Ecto neural progenitor cell (in vitro differentiated cells): ENCODE results near the gene IER5L.

Source experiments
- DNase-seq: peaks from one replicate; pipeline ENCODE4 v3.0.0-alpha.2; 2018; ENCODE audit warnings: low spot score

Gene IER5L

DNA sequence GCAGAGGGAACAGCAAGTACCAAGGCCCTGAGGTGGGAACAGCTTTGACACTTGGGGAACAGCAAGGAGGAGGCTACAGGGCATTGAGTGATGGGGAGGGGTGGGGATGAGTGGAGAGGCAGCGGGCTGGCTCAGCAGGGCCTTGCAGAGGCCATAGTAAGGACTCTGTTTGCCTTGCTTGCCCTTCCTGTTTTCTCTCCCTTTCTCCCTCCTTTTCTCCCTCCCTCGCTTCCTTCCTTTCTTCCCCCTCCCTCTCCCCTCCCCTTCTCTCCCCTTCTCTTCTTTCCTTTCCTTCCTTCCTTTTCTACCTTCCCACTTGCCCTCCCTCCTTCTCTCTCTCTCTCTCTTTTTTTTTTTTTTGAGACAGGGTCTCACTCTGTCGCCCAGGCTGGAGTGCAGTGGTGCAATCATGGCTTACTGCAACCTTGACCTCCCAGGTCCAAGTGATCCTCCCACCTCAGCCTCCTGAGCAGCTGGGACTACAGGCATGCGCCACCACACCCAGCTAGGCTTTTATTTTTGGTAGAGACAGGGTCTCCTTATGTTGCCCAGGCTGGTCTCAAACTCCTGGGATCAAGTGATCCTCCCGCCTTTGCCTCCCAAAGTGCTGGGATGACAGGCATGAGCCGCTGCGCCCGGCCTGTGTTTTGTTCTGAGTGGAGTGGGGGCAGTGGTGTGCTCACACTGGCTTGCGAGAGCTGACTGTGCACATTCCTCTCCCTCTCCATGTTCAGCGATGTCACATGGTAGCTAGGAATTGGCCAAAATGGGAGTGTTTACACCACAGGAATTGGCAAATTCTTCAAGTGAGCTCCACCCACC lies 17.1 kb downstream of the IER5L start:
- no peak for DNase-seq

DNA sequence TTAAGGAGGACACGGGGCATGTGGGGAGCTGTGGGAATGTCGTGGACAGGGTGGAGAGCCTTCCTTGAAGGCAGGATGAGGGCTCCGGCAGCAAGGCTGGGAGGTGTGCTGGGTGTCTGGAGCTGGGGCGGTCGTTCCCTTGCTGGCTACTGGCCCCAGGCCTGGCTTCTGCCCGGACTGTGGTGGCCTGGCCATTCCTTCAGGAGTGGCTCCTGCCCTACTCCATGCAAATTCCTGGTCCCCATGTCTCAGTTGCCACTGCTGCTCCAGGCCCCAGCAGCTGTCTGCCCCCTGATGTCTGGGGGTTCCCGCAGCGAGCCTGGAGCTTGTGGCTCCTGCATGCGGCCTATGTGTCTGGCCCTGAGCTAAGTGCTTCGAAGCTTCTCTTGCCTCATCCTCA lies 21.9 kb downstream of the IER5L start:
- DNase-seq, result no peak

DNA sequence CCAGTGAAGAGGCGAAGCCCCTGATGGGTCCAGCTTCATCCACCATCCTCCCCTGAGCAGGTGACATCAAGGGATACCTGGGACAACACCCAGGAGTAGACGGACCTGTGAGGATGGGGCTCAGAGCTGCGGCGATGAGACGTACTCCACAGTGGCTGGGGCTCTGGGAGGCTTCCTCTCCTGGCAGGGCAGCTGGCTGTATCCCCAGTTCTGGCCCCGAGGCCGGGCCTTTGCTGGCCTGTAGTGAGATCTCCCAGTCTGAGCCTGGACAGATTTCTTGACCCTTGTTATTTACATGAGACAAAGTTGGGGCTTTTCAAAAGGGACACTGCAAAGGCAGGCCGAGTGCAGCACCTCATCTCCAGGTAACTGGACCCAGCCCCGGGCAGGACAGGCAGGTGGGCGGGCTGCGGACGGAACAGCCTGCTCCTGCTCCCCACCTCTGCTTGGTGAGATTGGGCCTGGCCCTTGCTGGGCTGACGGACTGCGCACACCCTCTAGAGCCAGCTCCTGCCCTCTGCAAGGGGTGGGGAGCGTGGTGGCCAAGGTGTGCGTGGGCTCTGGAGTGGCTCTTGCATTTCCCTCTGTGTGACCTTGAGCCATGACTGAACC lies 23.1 kb downstream of the IER5L start:
- DNase-seq, result no peak

DNA sequence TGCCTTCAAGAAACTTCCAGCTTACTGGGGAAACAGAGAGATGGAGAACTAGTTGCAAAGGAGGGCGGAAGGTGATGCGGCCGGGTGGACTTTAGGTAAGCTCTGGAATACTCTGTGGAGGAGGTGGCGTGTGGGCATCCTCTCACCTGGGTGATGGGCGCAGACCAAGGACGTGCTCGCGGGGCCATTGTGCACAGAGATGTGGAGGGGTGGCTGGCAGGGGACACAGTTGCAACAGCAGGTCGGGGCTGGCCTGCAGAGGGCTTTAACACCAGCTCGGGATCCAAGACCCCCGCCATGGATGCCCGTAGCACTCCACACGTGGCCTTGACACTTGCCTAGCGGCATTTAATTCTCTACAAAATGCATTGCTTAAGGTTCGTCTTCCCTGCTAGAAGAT lies 26.6 kb downstream of the IER5L start:
- DNase-seq, result no peak

DNA sequence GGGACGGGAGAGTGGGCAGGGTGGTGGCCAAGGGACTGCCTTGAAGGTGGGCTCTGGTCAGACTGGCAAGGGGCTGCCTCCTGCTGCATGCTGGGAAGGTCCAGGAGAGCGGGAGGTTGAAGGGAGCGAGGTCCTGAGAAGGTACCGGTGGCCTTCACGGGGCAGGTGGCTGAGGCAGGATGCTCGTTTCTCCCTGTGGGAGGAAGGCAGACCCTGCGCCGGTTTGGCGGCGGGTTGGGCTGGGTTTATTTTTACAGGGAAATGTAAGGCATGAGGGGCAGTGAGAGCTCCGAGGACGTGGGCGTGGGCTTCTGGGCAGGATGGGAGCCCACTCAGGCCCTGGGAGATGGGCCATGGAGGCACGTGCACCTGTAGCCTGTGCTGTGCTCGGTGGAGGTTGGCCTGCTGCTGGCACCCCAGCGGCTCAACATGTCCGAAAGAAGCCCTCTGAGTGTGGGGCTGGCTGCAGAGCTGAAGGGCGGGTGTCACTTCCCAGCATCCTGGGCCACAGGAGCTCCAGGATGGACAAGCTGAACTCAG lies 27.3 kb downstream of the IER5L start:
- no peak for DNase-seq

DNA sequence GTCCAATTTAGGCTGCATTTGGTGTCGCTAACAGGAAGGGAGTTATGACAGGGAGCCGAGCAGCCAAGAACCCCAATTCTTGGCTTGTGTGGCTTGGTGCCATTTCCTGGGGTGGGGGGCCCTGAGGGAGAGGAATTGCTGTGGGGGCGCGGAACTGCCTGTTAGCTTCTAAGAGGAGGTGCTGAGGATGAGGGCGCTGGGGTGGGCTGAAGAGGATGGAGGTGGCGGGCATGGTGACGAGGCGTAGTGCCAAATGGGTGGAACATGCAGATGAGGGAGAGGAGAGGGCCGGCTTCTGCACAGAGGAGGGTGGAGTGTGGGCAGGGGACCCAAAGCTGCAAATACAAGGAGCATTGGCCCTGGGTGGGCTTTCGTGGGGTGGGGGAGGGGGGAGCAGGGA lies 27.9 kb downstream of the IER5L start:
- DNase-seq, result no peak

DNA sequence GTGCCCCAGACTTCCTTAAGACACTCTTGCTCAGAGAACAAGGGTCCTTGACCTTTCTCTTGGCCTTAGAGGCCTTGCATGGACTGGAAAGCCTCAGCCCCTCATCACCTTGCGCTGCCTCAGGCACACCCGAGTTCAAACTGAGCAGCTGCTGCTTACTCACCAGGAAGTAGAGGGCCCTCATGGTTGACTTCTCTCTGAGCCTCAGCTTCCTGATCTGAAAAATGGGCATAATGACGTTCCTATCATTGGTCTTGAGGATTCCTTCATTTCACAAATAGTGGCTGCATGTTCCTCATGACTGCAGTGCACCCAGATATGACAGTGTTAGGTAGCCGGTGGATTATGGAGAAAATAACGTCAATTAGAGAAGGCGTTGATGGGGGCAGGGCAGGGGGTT lies 28.6 kb downstream of the IER5L start:
- no peak for DNase-seq

DNA sequence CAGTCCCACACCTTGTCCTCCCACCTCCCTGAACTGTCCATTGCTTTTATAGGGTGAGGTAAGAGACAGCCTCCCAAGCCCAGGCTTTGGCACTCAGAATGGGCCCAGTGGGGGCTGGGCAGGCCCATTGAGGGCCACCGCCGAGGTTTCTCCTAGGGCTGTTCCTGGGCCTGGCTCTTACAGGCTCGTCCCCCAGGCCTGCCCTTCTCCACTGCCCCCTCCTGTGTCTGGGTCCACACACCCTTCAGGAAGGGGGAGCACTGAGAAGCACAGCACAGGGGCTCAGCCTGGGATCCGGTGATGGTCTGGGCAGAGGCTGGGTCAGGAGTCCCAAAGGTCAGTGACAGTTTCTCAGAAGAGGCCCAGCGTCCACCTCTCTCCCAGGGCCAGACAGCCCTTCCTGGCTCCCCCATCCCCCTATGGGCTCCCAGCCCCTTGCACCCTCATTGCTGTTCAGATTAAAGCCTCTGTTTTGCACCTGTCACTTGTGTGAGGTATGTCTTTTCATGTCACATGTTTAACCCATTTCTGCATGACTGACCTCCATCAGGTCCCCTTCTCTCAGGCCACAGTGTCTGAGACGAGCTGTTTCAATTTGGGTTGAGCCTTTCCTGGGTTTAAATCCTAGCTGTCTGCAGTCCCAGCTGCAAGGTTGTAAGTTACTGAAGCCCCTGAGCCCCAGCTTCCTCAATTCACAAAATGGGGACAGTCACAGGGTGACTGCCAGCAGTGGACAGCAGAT lies 29.4 kb downstream of the IER5L start:
- no peak for DNase-seq

DNA sequence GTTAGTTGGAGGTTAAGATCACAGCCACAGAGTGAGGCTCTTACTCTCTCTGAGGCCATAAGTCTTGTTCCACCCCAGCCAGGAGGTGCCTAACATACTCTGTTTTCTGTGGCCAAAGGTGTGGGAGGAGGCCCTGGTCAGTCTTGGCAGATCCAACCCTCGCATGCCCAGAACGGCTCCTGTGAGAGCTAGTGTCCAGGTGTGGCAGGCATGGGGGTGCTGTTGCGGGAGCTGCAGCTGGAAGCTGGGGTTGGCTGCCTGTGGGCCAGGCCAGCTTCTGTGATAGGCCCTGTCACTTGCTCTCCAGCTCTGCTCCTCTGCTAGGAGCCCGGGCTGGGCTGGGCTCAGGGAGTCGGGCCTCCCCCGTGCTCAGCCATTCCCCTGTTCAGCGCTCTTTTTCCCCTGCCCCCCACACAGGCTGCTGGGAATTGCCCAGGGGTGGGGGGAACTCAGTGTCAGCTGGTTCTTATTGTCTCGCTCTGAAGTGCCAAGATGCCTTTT lies 31.6 kb downstream of the IER5L start:
- DNase-seq, result no peak

DNA sequence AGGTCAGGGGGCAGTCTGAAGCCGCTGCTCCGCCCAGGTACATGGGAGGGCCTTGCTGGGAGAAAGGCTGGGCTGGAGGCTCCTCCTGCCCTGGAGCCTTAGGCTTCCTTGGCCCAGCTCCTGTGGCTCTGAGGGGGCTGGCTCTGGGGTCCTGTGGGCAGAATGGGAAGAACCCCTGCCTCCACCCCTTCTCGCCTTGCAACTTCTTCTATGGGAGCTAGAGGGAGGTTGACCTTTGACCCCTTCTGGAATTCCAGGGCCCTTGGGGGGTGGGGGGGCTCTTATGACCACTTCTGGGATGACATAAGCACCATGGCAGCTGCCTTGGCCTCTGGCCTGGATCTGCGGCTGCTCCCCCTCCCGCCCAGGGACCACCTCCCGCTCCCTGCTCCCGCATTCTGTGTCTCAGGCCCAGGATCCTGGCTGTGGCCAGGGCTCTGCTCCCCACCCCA lies 32.2 kb downstream of the IER5L start:
- peak; percentile 79 for DNase-seq

DNA sequence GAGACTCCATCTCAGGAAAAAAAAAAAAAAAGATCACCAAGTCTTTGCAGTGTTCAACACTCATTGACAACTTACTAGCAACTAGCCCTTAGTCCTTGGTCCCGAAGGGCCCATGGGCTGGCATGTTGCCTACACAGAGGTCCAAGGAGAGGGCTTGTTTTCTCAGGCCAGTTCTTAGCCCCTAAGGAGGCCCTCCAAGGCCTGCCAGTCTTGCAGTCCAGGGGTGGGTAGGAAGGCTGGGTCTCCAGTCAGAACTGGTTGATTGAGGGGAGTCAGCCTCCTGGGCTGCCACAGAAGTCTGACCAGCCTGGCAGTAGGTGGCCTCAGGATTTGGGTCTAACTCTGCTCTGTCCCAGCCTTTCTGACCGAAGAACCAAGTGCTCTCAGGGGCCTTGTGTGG lies 32.7 kb downstream of the IER5L start:
- no peak for DNase-seq

DNA sequence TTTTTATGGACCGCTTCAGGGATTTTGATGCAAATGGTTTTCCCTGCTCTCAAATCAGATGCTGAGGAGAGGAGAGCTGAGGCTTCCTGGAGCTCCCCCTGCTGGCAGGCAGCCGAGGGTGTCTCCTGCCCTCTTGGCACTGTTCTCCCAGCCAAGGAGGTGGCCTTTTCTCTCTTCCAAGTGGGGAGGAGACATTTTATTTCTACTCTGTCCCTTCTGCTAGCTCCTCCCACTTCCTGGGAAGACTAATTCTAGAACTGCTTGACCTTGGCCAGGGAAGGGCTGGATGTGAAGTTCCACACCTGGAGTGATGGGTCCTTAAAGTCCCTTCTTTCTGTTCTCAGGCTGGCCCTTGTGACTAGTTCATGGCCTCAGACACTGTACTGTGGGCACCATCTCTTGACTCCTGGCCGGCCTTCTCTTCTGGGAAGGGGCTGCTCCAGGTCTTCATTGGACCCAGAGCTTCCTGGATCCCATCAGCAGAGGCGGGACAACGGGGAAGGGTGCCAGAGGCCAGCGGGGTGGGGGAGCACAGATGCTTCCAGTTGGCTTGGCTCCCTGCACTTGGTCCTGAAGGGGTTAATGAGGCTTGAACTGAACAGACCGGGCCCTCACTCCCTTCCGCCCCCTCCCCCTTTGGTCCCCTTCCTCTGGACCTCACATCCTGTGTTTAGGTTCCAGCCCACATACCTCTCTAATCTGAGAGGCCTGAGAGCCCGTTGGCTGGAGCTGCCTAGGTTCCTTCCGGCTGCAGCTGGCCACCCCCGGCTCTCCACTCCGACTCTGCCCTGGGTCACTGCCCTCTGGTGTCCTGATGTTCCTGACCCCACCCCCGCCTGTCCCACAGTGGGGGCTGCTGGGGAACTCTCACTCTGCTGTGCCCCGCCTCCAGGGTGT lies 34.8 kb downstream of the IER5L start:
- peak; percentile 84 for DNase-seq

DNA sequence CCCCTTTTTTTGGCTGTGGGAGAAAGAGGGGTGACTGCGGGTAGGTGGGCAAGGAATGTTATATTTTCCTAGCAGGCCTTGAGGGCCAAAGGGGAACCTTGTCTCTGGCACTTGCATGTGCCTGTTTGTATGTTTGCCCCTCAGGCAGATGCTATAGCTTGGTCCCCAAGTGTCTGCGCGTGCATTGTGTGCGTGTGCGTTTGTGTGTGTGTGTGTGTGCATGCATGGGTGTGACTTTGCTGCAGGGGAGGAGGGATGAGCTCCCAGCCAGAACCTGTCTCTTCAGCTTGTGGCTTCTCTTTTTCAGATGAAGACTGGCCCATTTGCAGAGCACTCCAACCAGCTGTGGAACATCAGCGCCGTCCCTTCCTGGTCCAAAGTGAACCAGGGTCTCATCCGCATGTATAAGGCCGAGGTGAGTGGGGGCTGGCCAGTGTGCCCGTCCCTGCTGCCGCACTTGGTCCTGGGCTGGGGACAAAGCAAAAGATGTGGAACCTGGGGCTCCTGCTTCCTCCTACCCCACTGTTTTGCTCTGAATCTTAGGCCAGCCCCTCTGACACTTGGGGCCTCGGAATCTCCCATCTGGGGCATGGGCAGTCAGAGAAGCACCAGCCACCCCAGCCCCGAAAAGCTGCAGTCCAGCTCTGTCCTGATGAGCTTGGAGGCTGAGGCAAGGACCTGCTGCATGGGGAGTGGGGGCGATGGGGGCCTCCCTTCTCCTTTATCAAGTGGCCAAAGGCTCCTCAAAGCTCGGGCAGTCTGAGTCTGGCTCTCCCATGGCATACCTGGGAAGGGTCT lies 35.7 kb downstream of the IER5L start:
- no peak for DNase-seq

DNA sequence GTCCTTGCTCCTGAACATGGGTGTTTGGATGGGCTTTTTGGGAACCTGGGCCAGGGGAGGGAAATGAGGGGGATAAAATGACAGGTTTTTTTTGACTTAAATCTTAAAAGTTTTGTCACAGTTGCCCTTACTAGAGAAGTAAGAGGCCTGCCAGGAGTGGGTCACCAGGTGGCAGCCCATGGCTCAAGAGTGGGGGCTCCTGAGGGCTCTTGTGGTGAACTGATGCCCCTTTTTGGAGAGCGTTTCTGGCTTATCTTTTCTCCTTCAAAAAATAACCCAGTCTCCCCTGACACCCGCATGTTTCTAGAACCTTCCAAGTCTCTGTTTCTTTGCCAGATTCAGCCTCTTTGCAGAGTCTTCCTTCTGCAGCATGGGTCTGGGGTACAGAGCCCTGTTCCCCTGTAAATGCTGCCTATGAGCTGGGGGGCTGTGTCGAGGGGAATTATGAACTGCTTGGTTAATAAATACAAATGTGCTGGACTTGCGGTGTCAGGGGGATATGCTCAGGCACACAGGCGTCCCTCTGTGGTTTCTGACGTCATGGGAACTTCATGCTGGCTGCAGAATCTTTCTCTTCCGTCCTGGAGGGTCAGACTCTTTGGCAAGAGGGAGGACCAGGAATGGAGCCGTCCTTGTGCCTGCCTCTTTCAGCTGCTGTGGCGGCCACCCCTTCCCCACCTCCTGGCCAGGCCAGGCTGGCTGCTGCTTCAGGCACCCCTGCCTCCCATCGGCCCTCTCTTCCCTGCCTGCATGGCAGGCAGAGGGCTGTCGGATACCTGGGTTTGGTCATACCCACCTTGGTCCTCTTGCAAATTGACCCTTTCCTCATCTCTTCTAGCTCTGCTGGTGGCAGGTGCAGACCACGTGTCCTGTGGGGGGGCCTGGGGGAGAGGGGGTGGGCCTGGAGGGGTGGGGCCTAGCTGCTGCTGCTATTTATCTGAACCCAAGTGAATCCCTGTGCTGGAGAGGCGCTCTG lies 36.7 kb downstream of the IER5L start:
- DNase-seq, result no peak

DNA sequence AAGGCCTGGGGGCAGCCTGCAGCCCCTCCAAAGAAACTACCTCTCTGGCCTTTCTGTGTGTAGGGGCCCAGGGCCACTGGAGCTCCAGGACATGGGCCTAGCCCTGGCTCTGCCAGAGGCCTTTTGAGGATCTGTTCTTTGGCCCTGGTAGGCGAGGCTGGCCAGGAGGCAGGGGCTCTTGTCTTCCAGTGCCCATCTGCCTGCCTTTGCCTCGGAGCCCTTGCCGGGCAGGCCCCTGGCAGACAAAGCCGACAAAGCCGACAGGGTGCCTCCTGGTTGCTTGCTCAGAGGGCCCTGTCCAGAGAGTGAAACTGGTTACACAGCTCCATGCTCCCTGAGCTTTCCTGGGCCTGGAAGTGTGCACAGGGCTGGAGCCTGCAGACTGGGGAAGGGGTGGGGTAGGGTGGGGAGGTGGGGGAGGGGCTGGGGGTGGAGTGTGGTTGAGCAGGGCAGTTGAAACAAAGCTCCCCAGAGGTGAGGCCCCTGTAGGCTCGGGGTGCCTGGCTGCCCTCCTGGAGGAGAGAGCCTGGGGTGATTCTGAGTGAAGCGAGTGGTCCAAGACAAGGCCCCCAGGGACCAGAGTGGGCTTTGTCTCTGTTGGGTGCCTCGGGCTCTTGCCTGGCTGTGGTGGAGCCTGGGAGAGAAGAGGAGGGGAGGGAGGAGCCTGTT lies 37.5 kb downstream of the IER5L start:
- DNase-seq, result peak; percentile 75

DNA sequence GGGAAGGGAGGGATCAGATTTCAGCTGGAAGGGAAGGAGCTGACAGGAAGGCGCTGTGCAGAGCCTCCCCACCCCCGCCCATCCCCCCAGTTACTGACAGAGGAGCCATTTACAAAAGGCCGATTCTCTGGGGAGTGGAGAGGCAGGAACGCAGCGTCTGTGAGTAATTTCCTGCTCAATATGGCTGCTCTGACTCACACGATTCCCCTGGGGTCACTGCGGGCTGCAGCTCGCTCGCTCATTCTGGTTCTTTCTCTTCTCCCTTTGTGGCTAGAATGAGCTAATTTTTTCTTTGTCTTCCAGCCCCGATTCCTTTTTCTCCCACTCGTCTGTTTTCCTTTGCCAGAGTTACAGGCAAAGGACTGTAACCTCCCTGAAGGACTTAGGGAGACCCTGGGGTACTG lies 38.1 kb downstream of the IER5L start:
- DNase-seq, result peak; percentile 86

DNA sequence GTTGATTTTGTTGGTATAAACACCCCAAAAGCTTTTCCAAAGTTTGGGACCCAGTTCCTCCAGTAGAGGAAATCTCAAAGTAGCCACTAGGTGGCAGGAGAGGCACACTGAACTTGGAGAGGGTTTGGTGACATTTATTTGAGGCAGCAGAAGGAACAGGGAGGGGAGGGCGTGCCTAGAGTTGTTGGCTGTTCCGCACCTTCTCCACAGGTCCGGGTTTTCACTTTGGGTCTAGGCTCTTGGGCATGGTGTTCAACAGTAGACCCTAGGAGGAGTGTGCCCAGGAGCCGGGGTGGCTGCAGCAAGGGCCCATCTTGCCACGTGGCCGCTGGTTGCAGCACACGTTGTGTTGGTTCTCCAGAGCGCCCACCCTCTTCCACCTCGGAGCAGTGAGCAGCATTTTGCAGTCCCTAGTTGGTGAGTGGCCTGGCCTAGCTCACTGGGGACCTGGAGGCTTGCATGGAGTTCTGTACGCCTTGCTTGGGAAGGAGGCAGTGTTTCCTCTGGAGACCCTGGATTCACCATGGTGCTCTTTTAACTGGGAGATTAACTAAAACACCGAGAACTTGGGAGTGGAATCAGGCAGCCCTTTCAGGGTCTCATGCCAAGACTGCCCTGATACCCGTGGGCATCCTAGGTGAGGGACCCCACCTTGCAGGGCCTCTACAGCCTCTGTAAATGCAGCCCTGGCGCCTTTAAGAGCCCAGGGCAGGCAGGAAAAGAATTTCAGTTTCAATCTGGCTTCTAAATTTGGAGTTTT lies 38.6 kb downstream of the IER5L start:
- DNase-seq, result peak; percentile 83
